ENCODE measurements around the gene ZNF468.
"Not testable (repeated sequence)": the region's sequence is repeated elsewhere in the genome, so short reads cannot be mapped to it uniquely, and the experiment has no call there.

The ZNF468 gene
- total RNA-seq = 14.0 to 19.3 (median 15.5) reads per million in 3 donors

DNA sequence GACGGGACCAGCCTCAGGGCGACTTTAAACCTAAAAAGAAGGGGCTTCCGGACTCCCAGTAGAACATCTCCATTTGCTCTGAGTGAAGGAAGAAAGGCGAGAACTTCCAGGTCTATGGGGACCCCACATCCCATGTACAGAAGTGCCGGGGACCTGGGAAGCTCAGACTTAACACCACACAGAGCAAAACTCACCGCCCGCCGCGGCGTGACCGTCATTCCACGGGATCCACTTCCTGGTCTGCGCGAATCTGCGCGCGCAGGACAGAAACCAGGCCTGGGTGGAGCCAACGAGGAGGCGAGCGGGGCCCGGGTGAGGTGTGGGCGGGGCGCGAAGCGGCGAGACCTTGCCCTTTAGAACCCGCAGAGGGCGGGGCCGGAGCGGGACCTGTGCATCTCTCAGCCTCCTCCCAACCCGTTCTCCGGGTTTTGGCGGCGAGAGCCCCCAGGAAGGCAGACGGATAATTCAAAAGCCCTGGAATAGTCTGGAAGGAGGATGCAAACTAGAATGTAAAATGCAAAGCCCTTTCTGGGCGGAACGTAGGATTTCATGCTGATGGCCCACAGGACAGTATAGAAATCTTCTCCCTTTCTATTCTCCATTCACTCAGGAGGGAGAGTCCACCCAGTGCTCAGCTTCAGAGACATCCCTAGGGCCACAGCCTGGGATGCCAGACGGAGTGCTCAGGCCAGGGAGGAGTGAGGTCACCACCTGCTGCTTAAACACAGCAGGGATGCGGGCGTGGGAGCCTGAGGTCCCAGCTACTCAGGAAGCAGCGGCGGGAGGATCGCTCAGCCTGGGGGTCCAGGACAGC lies at the start of gene ZNF468:
Gene ZNF468 (minus strand): TSS at position 242 of the 814 bp plus-strand sequence. CDS start 3,347 bp downstream, outside the sequence.
- peak; percentile 44 to 68 (median 51) for DNase-seq

DNA sequence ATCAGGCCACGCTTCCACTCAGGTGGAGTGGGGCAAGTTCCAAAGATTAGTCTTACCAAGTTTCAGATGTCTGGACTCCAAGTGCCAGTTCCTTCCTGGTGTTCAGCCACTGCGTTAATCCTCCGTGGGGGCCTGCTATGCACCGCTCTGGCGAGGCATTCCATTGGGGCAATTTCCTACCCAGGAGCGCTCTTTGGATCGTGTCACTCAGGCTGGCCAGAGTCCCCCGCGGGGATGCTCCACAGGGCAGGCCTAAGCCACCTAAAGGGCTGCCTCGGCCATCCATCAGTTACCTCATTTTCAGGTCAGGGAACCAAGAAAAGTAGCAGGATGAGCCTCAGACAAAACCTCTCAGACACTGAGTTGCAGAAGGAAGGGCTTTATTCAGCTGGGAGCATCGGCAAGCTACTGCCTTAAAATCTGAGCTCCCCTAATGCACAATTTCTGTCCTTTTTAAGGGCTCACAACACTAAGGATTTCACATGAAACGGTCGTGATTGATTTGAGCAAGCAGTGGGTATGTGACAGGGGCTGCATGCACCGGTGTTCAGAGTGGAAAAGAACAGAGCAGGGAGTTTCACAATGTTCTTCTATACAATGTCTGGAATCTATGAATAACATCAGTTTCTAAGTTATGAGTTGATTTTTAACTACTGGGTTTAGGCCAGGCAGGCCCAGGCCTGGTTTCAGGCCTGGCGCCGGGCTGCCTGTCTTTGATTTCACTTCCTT lies 46.8 kb upstream of the ZNF468 start:
- not testable (repeated sequence) for H3K4me1 ChIP-seq (ENCODE audit: control insufficient read depth, insufficient read depth, low read length, poor library complexity, severe bottlenecking); H3K9me3 ChIP-seq (ENCODE audit: control insufficient read depth, low read length); H3K27ac ChIP-seq (ENCODE audit: insufficient read depth, low read length, poor library complexity, severe bottlenecking)

More for the DNA sequence above, at the start of gene ZNF468:
- H3K4me1 ChIP-seq (ENCODE audit: control insufficient read depth, insufficient read depth, low read length, poor library complexity, severe bottlenecking); H3K27me3 ChIP-seq (replicated peaks; ENCODE audit: control insufficient read depth, insufficient read depth, low read length, poor library complexity, severe bottlenecking); H3K9me3 ChIP-seq (ENCODE audit: control insufficient read depth, low read length): not testable (repeated sequence)
- Histone ChIP-seq H3K27ac (ENCODE audit: insufficient read depth, low read length, poor library complexity, severe bottlenecking) (peak within 1 kb of the TSS; percentile 62), H3K4me3 (ENCODE audit: insufficient read depth, low read depth, low read length, poor library complexity, severe bottlenecking) (peak within 1 kb of the TSS; percentile 65), H3K36me3 (ENCODE audit: control insufficient read depth, insufficient read depth, low read length) (peaks cover 14% of the 10 kb centered on the region)

DNA sequence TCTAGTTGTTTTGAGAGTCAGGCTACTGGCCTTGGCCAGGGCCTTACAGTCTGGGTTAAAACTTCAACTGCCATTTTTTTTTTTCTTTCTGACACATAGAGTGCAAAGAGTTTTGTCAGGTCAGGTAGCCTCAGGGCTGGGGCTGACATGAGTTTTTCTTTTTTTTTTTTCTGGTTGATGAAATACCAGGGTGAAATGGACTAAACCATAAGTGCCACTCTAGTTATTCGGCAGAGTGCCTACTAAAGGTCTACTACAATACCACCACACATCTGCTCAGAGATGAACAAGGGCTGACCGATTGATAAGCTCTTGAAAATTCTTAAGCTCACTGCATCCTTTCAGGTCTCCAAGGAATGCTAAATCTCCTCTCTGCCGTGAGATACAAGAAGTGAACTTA lies 44.4 kb upstream of the ZNF468 start:
- no peaks in the 10 kb centered on the region for H3K9me3 ChIP-seq (ENCODE audit: control insufficient read depth, low read length)
- DNase-seq = no peak
- H3K4me3 ChIP-seq (ENCODE audit: insufficient read depth, low read depth, low read length, poor library complexity, severe bottlenecking) = no peak overlapping the region
- H3K36me3 ChIP-seq (ENCODE audit: control insufficient read depth, insufficient read depth, low read length) = no peaks in the 10 kb centered on the region
- no peaks in the 10 kb centered on the region for H3K27me3 ChIP-seq (replicated peaks; ENCODE audit: control insufficient read depth, insufficient read depth, low read length, poor library complexity, severe bottlenecking)
- H3K27ac ChIP-seq (ENCODE audit: insufficient read depth, low read length, poor library complexity, severe bottlenecking) = no peak overlapping the region
- peaks cover 9% of the 10 kb centered on the region for H3K4me1 ChIP-seq (ENCODE audit: control insufficient read depth, insufficient read depth, low read length, poor library complexity, severe bottlenecking)

More for the DNA sequence above, 46.8 kb upstream of the ZNF468 start:
- H3K4me3 ChIP-seq (ENCODE audit: insufficient read depth, low read depth, low read length, poor library complexity, severe bottlenecking); DNase-seq; H3K27me3 ChIP-seq (replicated peaks; ENCODE audit: control insufficient read depth, insufficient read depth, low read length, poor library complexity, severe bottlenecking): not testable (repeated sequence)
- peaks cover 13% of the 10 kb centered on the region for H3K36me3 ChIP-seq (ENCODE audit: control insufficient read depth, insufficient read depth, low read length)

DNA sequence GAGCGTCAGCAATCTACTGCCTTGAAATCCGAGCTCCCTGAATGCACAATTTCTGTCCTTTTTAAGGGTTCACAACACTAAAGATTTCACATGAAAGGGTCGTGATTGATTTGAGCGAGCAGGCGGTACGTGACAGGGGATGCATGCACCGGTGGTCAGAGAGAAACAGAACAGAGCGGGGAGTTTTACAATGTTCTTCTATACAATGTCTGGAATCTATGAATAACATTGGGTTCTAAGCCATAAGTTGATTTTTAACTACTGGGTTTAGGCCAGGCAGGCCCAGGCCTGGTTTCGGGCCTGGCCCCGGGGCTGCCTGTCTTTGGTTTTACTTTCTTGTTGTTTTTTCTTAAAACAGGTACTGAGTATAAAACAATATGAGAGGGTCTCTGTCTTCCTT lies 41.2 kb upstream of the ZNF468 start:
- peaks cover 10% of the 10 kb centered on the region for H3K4me1 ChIP-seq (ENCODE audit: control insufficient read depth, insufficient read depth, low read length, poor library complexity, severe bottlenecking)
- not testable (repeated sequence) for H3K36me3 ChIP-seq (ENCODE audit: control insufficient read depth, insufficient read depth, low read length); H3K27me3 ChIP-seq (replicated peaks; ENCODE audit: control insufficient read depth, insufficient read depth, low read length, poor library complexity, severe bottlenecking); H3K4me3 ChIP-seq (ENCODE audit: insufficient read depth, low read depth, low read length, poor library complexity, severe bottlenecking); DNase-seq; H3K9me3 ChIP-seq (ENCODE audit: control insufficient read depth, low read length); H3K27ac ChIP-seq (ENCODE audit: insufficient read depth, low read length, poor library complexity, severe bottlenecking)

DNA sequence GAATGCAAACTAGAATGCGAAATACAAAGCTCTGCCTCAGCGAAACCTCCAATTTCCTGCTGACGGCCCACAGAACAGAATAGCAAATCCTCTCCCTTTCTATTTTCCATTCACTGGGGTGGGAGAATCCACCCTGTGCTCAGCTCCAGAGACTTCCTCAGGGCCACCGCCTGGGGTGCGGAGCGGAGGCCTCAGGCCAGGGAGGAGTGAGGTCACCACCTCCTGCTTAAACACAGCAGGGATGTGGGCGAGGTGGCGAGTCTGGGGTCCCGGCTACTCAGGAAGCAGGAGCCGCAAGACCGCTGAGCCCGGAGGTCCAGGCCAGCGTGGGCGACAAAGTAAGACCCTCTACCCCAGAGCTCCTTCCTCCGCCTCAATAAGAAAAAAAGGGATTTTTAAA lies 40.7 kb upstream of the ZNF468 start:
- DNase-seq = no peak
- Histone ChIP-seq H3K4me1 (ENCODE audit: control insufficient read depth, insufficient read depth, low read length, poor library complexity, severe bottlenecking) (peaks cover 10% of the 10 kb centered on the region), H3K27ac (ENCODE audit: insufficient read depth, low read length, poor library complexity, severe bottlenecking) (no peak overlapping the region), H3K27me3 (replicated peaks; ENCODE audit: control insufficient read depth, insufficient read depth, low read length, poor library complexity, severe bottlenecking) (no peaks in the 10 kb centered on the region), H3K36me3 (ENCODE audit: control insufficient read depth, insufficient read depth, low read length) (no peaks in the 10 kb centered on the region), H3K9me3 (ENCODE audit: control insufficient read depth, low read length) (no peaks in the 10 kb centered on the region), H3K4me3 (ENCODE audit: insufficient read depth, low read depth, low read length, poor library complexity, severe bottlenecking) (peak overlapping the region; percentile 80)

DNA sequence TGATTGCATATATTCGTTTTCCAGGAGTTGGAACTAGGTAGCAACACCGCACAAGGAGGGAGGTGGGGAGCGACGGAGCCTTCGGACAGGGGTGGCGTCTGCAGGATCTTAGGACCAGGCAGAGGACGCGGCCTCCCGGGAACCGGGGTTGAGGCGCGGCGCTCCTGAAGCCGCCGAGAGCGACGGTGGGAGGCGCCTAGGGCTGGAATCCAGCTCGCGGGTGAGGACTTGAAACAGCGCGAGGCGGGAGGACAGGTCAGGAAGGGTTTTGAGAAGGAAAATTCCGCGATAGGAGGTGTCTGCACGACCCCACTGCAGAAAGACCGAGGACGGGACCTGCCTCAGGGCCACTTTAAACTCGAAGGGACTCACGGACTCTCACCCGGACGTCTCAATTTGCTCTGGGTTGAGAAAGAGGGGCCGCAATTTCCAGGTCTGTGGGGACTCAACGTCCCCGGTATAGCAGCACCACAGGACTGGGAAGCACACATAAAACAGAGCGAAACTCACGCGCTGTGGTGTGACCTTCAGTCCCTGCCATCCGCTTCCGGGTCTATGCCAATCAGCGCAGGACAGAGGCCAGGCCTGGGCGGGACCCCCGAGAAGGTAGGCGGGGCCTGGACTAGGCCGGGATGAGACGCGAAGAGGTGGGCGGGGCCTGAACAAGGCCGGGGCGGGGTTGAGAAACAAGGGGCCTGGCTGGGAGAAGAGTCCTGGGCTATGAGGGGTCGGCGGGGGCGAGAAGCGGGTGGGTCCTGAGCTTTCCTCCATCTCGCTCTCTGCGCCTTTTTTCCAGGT lies 39.9 kb upstream of the ZNF468 start, which contains the start of gene ZNF320:
Gene ZNF320 (minus strand): TSS at position 498 of the 798 bp plus-strand sequence. CDS start 7,380 bp downstream, outside the sequence.
- H3K36me3 ChIP-seq (ENCODE audit: control insufficient read depth, insufficient read depth, low read length) = no peaks in the 10 kb centered on the region
- no peaks in the 10 kb centered on the region for H3K27me3 ChIP-seq (replicated peaks; ENCODE audit: control insufficient read depth, insufficient read depth, low read length, poor library complexity, severe bottlenecking)
- peak within 1 kb of the TSS; percentile 59 for H3K27ac ChIP-seq (ENCODE audit: insufficient read depth, low read length, poor library complexity, severe bottlenecking)
- H3K9me3 ChIP-seq (ENCODE audit: control insufficient read depth, low read length) = no peaks in the 10 kb centered on the region
- peaks cover 10% of the 10 kb centered on the region for H3K4me1 ChIP-seq (ENCODE audit: control insufficient read depth, insufficient read depth, low read length, poor library complexity, severe bottlenecking)
- DNase-seq = peak; percentile 82 to 91 (median 85)
- peak within 1 kb of the TSS; percentile 80 for H3K4me3 ChIP-seq (ENCODE audit: insufficient read depth, low read depth, low read length, poor library complexity, severe bottlenecking)

DNA sequence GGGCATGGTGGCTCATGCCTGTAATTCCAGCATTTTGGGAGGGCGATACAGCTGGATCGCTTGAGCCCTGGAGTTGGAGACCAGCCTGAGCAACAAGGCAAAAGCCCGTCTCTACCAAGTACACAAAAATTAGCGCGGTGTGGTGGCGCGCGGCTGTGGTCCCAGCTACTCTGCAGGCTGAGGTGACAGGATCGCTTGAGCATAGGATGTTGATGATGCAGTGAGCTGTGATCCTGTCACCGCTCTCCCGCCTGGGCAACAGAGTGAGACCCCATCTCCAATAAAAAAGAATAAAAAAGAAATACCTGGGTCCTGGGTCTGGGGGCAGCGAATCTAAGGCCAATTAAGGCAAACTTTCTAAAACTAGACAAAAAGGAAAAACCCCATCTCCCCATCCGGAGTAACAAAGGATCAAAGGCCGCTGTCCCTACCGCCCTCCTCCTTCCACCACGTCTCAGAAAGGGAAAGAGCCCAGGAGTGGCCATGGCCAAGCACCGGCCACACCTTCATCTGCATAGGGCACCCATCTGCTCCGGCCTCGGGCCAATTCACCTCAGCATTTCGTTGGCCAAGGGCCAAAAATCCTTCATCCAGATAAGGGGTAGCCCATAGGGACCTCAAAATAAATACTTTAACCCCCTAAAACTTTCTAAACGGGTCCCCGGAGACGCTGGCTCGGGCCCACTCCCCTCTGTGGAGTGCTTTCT lies 39.2 kb upstream of the ZNF468 start:
- peak overlapping the region; percentile 59 for H3K27ac ChIP-seq (ENCODE audit: insufficient read depth, low read length, poor library complexity, severe bottlenecking)

DNA sequence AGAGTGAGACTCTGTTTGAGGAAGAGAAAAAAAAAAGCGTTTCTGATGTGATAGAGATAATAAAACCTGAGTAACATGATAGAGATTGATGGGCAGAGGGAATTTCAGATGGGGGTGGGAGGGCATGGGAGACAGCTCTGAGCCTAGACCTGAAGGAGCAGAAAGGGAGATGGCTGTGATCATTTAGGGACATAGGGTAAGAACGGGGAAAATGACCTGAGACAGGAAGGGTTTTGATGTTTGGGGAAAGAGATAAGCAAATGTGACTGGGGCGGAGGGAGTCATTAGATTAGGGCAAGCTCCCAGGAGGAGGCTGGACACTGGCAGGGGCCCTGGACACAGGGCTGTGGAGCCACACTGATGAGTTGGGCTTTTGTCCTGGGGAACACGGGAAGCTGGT lies 33.9 kb upstream of the ZNF468 start:
- Histone ChIP-seq H3K4me1 (ENCODE audit: control insufficient read depth, insufficient read depth, low read length, poor library complexity, severe bottlenecking) (no peaks in the 10 kb centered on the region), H3K4me3 (ENCODE audit: insufficient read depth, low read depth, low read length, poor library complexity, severe bottlenecking) (no peak overlapping the region), H3K27ac (ENCODE audit: insufficient read depth, low read length, poor library complexity, severe bottlenecking) (no peak overlapping the region), H3K36me3 (ENCODE audit: control insufficient read depth, insufficient read depth, low read length) (peaks cover 25% of the 10 kb centered on the region), H3K9me3 (ENCODE audit: control insufficient read depth, low read length) (no peaks in the 10 kb centered on the region), H3K27me3 (replicated peaks; ENCODE audit: control insufficient read depth, insufficient read depth, low read length, poor library complexity, severe bottlenecking) (no peaks in the 10 kb centered on the region)
- no peak for DNase-seq

More for the DNA sequence above, 39.2 kb upstream of the ZNF468 start:
- H3K4me3 ChIP-seq (ENCODE audit: insufficient read depth, low read depth, low read length, poor library complexity, severe bottlenecking) = peak overlapping the region; percentile 80
- no peaks in the 10 kb centered on the region for H3K9me3 ChIP-seq (ENCODE audit: control insufficient read depth, low read length)
- no peaks in the 10 kb centered on the region for H3K36me3 ChIP-seq (ENCODE audit: control insufficient read depth, insufficient read depth, low read length)
- H3K27me3 ChIP-seq (replicated peaks; ENCODE audit: control insufficient read depth, insufficient read depth, low read length, poor library complexity, severe bottlenecking) = no peaks in the 10 kb centered on the region
- DNase-seq = no peak
- peaks cover 10% of the 10 kb centered on the region for H3K4me1 ChIP-seq (ENCODE audit: control insufficient read depth, insufficient read depth, low read length, poor library complexity, severe bottlenecking)

DNA sequence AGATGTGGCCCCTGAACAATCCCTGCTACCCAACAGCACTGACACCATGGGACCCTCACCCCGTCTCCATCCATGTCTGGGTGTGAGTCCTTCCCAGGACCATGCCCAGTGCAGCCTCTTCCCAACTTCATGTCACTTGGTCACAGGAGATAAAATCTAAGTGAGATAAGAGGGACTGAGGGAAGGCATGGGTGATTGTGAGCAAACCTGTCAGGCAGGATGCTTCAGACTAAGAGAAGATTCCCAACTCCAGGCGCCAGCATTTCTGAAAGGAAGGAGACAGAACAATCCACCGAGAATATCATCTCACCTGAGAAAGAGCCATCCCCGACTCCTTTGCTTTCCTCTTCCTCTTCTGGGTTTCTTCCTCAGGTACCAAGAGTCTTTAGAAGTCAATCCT lies 32.5 kb upstream of the ZNF468 start:
- no peak overlapping the region for H3K27ac ChIP-seq (ENCODE audit: insufficient read depth, low read length, poor library complexity, severe bottlenecking)
- no peak for DNase-seq
- H3K4me3 ChIP-seq (ENCODE audit: insufficient read depth, low read depth, low read length, poor library complexity, severe bottlenecking) = no peak overlapping the region
- H3K27me3 ChIP-seq (replicated peaks; ENCODE audit: control insufficient read depth, insufficient read depth, low read length, poor library complexity, severe bottlenecking) = no peaks in the 10 kb centered on the region
- H3K36me3 ChIP-seq (ENCODE audit: control insufficient read depth, insufficient read depth, low read length) = peaks cover 30% of the 10 kb centered on the region
- no peaks in the 10 kb centered on the region for H3K9me3 ChIP-seq (ENCODE audit: control insufficient read depth, low read length)
- no peaks in the 10 kb centered on the region for H3K4me1 ChIP-seq (ENCODE audit: control insufficient read depth, insufficient read depth, low read length, poor library complexity, severe bottlenecking)
